Measurements from ENCODE around the gene ATP2C1.

The ATP2C1 gene

GRCh38 chr3:130939753-130940152, 45.9 kb downstream of the ATP2C1 start:
- no peaks in the 10 kb centered on the region for H3K9me3 ChIP-seq (ENCODE audit: control insufficient read depth, low read length)

GRCh38 chr3:130941793-130942192, 47.9 kb downstream of the ATP2C1 start:
- Histone ChIP-seq H3K27ac (ENCODE audit: low read depth, low read length, severe bottlenecking) (no peak overlapping the region), H3K36me3 (ENCODE audit: control insufficient read depth, insufficient read depth, low read length) (peaks cover 47% of the 10 kb centered on the region), H3K4me3 (ENCODE audit: extremely low read depth, insufficient read depth, low read length, poor library complexity, severe bottlenecking) (no peak overlapping the region), H3K9me3 (ENCODE audit: control insufficient read depth, low read length) (no peaks in the 10 kb centered on the region), H3K4me1 (ENCODE audit: control insufficient read depth, insufficient read depth, low read length, poor library complexity, severe bottlenecking) (no peaks in the 10 kb centered on the region)

More at GRCh38 chr3:130939753-130940152, 45.9 kb downstream of the ATP2C1 start:
- Histone ChIP-seq H3K4me3 (ENCODE audit: extremely low read depth, insufficient read depth, low read length, poor library complexity, severe bottlenecking) (no peak overlapping the region), H3K4me1 (ENCODE audit: control insufficient read depth, insufficient read depth, low read length, poor library complexity, severe bottlenecking) (no peaks in the 10 kb centered on the region), H3K27ac (ENCODE audit: low read depth, low read length, severe bottlenecking) (no peak overlapping the region), H3K36me3 (ENCODE audit: control insufficient read depth, insufficient read depth, low read length) (peaks cover 41% of the 10 kb centered on the region)

- H3K36me3 ChIP-seq (ENCODE audit: control insufficient read depth, insufficient read depth, low read length), result peaks cover 63% of the 10 kb centered on the region
- H3K9me3 ChIP-seq (ENCODE audit: control insufficient read depth, low read length), result no peaks in the 10 kb centered on the region
- no peak overlapping the region for H3K4me3 ChIP-seq (ENCODE audit: extremely low read depth, insufficient read depth, low read length, poor library complexity, severe bottlenecking)
- 100% methylated on average over 1 of the region's 3 CpGs for WGBS, 2 experiments (ENCODE audit: insufficient coverage in 2 of 2)
- H3K27ac ChIP-seq (ENCODE audit: low read depth, low read length, severe bottlenecking), result no peak overlapping the region
- H3K4me1 ChIP-seq (ENCODE audit: control insufficient read depth, insufficient read depth, low read length, poor library complexity, severe bottlenecking), result peaks cover 10% of the 10 kb centered on the region
These were observed 53.0 kb downstream of the ATP2C1 start for GRCh38 chr3:130946882-130947281.

GRCh38 chr3:130948001-130948773, 54.3 kb downstream of the ATP2C1 start:
- H3K9me3 ChIP-seq (ENCODE audit: control insufficient read depth, low read length), result no peaks in the 10 kb centered on the region
- H3K4me3 ChIP-seq (ENCODE audit: extremely low read depth, insufficient read depth, low read length, poor library complexity, severe bottlenecking), result no peak overlapping the region
- H3K4me1 ChIP-seq (ENCODE audit: control insufficient read depth, insufficient read depth, low read length, poor library complexity, severe bottlenecking), result peaks cover 10% of the 10 kb centered on the region
- WGBS, 2 experiments (ENCODE audit: insufficient coverage in 2 of 2), result no CpG with 5 or more reads among the region's 2 CpGs
- peaks cover 59% of the 10 kb centered on the region for H3K36me3 ChIP-seq (ENCODE audit: control insufficient read depth, insufficient read depth, low read length)
- H3K27ac ChIP-seq (ENCODE audit: low read depth, low read length, severe bottlenecking), result no peak overlapping the region

- no peak overlapping the region for H3K27ac ChIP-seq (ENCODE audit: low read depth, low read length, severe bottlenecking)
- H3K9me3 ChIP-seq (ENCODE audit: control insufficient read depth, low read length), result no peaks in the 10 kb centered on the region
- H3K4me3 ChIP-seq (ENCODE audit: extremely low read depth, insufficient read depth, low read length, poor library complexity, severe bottlenecking), result no peak overlapping the region
- peaks cover 10% of the 10 kb centered on the region for H3K4me1 ChIP-seq (ENCODE audit: control insufficient read depth, insufficient read depth, low read length, poor library complexity, severe bottlenecking)
- no CpG with 5 or more reads among the region's 3 CpGs for WGBS, 2 experiments (ENCODE audit: insufficient coverage in 2 of 2)
- peaks cover 58% of the 10 kb centered on the region for H3K36me3 ChIP-seq (ENCODE audit: control insufficient read depth, insufficient read depth, low read length)
These were observed 55.0 kb downstream of the ATP2C1 start for GRCh38 chr3:130948929-130949328.

GRCh38 chr3:130950124-130950523, 56.2 kb downstream of the ATP2C1 start:
- Histone ChIP-seq H3K9me3 (ENCODE audit: control insufficient read depth, low read length) (no peaks in the 10 kb centered on the region), H3K36me3 (ENCODE audit: control insufficient read depth, insufficient read depth, low read length) (peaks cover 55% of the 10 kb centered on the region), H3K4me1 (ENCODE audit: control insufficient read depth, insufficient read depth, low read length, poor library complexity, severe bottlenecking) (peaks cover 10% of the 10 kb centered on the region), H3K4me3 (ENCODE audit: extremely low read depth, insufficient read depth, low read length, poor library complexity, severe bottlenecking) (no peak overlapping the region), H3K27ac (ENCODE audit: low read depth, low read length, severe bottlenecking) (no peak overlapping the region)
- no CpG with 5 or more reads among the region's 2 CpGs for WGBS, 2 experiments (ENCODE audit: insufficient coverage in 2 of 2)

- Histone ChIP-seq H3K4me1 (ENCODE audit: control insufficient read depth, insufficient read depth, low read length, poor library complexity, severe bottlenecking) (peaks cover 10% of the 10 kb centered on the region), H3K4me3 (ENCODE audit: extremely low read depth, insufficient read depth, low read length, poor library complexity, severe bottlenecking) (no peak overlapping the region), H3K9me3 (ENCODE audit: control insufficient read depth, low read length) (no peaks in the 10 kb centered on the region), H3K36me3 (ENCODE audit: control insufficient read depth, insufficient read depth, low read length) (peaks cover 54% of the 10 kb centered on the region), H3K27ac (ENCODE audit: low read depth, low read length, severe bottlenecking) (no peak overlapping the region)
These were observed 56.8 kb downstream of the ATP2C1 start for GRCh38 chr3:130950641-130951040.

GRCh38 chr3:130955481-130955880, 61.6 kb downstream of the ATP2C1 start:
- no peak overlapping the region for H3K4me3 ChIP-seq (ENCODE audit: extremely low read depth, insufficient read depth, low read length, poor library complexity, severe bottlenecking)
- peaks cover 42% of the 10 kb centered on the region for H3K36me3 ChIP-seq (ENCODE audit: control insufficient read depth, insufficient read depth, low read length)
- H3K27ac ChIP-seq (ENCODE audit: low read depth, low read length, severe bottlenecking), result no peak overlapping the region
- no peaks in the 10 kb centered on the region for H3K9me3 ChIP-seq (ENCODE audit: control insufficient read depth, low read length)
- 88 to 97% methylated on average over 1 to 3 of the region's 5 CpGs for WGBS, 2 experiments (ENCODE audit: insufficient coverage in 2 of 2)
- peaks cover 3% of the 10 kb centered on the region for H3K4me1 ChIP-seq (ENCODE audit: control insufficient read depth, insufficient read depth, low read length, poor library complexity, severe bottlenecking)

- no CpG with 5 or more reads among the region's 1 CpG for WGBS, 2 experiments (ENCODE audit: insufficient coverage in 2 of 2)
- peaks cover 45% of the 10 kb centered on the region for H3K36me3 ChIP-seq (ENCODE audit: control insufficient read depth, insufficient read depth, low read length)
- H3K9me3 ChIP-seq (ENCODE audit: control insufficient read depth, low read length), result no peaks in the 10 kb centered on the region
- H3K4me1 ChIP-seq (ENCODE audit: control insufficient read depth, insufficient read depth, low read length, poor library complexity, severe bottlenecking), result no peaks in the 10 kb centered on the region
- H3K27ac ChIP-seq (ENCODE audit: low read depth, low read length, severe bottlenecking), result no peak overlapping the region
- H3K4me3 ChIP-seq (ENCODE audit: extremely low read depth, insufficient read depth, low read length, poor library complexity, severe bottlenecking), result no peak overlapping the region
These were observed 62.4 kb downstream of the ATP2C1 start for GRCh38 chr3:130956281-130956680.

GRCh38 chr3:130956721-130957120, 62.8 kb downstream of the ATP2C1 start:
- Histone ChIP-seq H3K4me1 (ENCODE audit: control insufficient read depth, insufficient read depth, low read length, poor library complexity, severe bottlenecking) (no peaks in the 10 kb centered on the region), H3K36me3 (ENCODE audit: control insufficient read depth, insufficient read depth, low read length) (peaks cover 45% of the 10 kb centered on the region), H3K4me3 (ENCODE audit: extremely low read depth, insufficient read depth, low read length, poor library complexity, severe bottlenecking) (no peak overlapping the region), H3K9me3 (ENCODE audit: control insufficient read depth, low read length) (no peaks in the 10 kb centered on the region), H3K27ac (ENCODE audit: low read depth, low read length, severe bottlenecking) (no peak overlapping the region)
- WGBS, 2 experiments (ENCODE audit: insufficient coverage in 2 of 2), result no CpG with 5 or more reads among the region's 3 CpGs

GRCh38 chr3:130960139-130960795, 66.4 kb downstream of the ATP2C1 start:
- 93% methylated on average over 2 of the region's 5 CpGs; no CpG with 5 or more reads in 1 of the 2 experiments for WGBS, 2 experiments (ENCODE audit: insufficient coverage in 2 of 2)
- Histone ChIP-seq H3K27ac (ENCODE audit: low read depth, low read length, severe bottlenecking) (no peak overlapping the region), H3K9me3 (ENCODE audit: control insufficient read depth, low read length) (no peaks in the 10 kb centered on the region), H3K36me3 (ENCODE audit: control insufficient read depth, insufficient read depth, low read length) (peaks cover 26% of the 10 kb centered on the region), H3K4me1 (ENCODE audit: control insufficient read depth, insufficient read depth, low read length, poor library complexity, severe bottlenecking) (peaks cover 21% of the 10 kb centered on the region), H3K4me3 (ENCODE audit: extremely low read depth, insufficient read depth, low read length, poor library complexity, severe bottlenecking) (no peak overlapping the region)
